ENCODE data around the gene TMEM147.

The TMEM147 gene

GRCh38 chr19:35511337-35511736, 34.1 kb upstream of the TMEM147 start:
- Histone ChIP-seq H3K9me3 (ENCODE audit: low read length) (no peaks in the 10 kb centered on the region), H3K4me1 (ENCODE audit: insufficient read depth, low read length) (no peaks in the 10 kb centered on the region), H3K36me3 (ENCODE audit: insufficient read depth, low read length) (no peaks in the 10 kb centered on the region), H3K4me3 (ENCODE audit: low read length) (no peak overlapping the region), H2AFZ (ENCODE audit: low read depth, low read length) (no peak overlapping the region), H3K27me3 (ENCODE audit: insufficient read depth, low read length) (peaks cover 70% of the 10 kb centered on the region)

- H2AFZ ChIP-seq (ENCODE audit: low read depth, low read length): no peak overlapping the region
- H3K36me3 ChIP-seq (ENCODE audit: insufficient read depth, low read length): no peaks in the 10 kb centered on the region
- no peaks in the 10 kb centered on the region for H3K9me3 ChIP-seq (ENCODE audit: low read length)
- no peak overlapping the region for H3K4me3 ChIP-seq (ENCODE audit: low read length)
- peaks cover 56% of the 10 kb centered on the region for H3K27me3 ChIP-seq (ENCODE audit: insufficient read depth, low read length)
- no peaks in the 10 kb centered on the region for H3K4me1 ChIP-seq (ENCODE audit: insufficient read depth, low read length)
These were observed 32.4 kb upstream of the TMEM147 start for GRCh38 chr19:35512831-35513627.

DNA sequence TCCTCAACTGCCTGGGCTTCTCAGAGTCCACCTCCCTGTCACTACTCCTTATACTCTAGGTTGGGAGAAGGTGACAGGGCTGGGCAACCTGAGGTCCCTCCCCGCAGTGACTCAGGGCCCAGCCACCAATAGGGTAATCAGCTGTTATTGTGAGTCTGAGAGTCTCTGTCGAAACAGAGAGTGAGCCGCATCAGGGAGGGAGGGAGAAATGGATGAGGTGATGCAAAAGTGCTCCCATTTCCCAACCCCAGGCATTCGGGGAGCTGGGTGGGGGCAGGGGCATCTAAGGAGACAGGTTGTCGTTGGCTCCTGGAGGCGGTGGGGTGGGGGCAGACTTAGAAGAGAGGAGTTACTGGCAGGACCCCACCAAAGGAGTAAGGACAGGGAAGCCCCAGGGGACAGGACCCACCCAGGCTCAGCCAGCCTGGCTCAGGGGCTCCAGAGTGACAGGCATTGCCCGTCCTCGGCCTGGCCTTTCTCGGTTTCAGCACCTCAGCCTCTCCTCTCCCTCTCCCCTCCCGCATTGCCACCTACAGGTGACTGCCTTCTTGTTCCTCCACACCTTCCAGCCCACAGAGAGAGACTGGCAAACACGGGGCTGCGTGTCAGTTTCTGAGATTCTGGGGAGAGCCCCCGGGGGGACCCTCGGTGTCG, 31.7 kb upstream of the TMEM147 start, which contains the start of gene DMKN:
Gene DMKN, minus strand, starts transcription at position 22 of the 654 bp plus-strand sequence. CDS start 174 bp downstream, outside the sequence.
- Histone ChIP-seq H2AFZ (ENCODE audit: low read depth, low read length) (no peak within 1 kb of the TSS), H3K4me3 (ENCODE audit: low read length) (no peak within 1 kb of the TSS), H3K36me3 (ENCODE audit: insufficient read depth, low read length) (no peaks in the 10 kb centered on the region), H3K4me1 (ENCODE audit: insufficient read depth, low read length) (no peaks in the 10 kb centered on the region), H3K27me3 (ENCODE audit: insufficient read depth, low read length) (peaks cover 50% of the 10 kb centered on the region), H3K9me3 (ENCODE audit: low read length) (no peaks in the 10 kb centered on the region)

DNA sequence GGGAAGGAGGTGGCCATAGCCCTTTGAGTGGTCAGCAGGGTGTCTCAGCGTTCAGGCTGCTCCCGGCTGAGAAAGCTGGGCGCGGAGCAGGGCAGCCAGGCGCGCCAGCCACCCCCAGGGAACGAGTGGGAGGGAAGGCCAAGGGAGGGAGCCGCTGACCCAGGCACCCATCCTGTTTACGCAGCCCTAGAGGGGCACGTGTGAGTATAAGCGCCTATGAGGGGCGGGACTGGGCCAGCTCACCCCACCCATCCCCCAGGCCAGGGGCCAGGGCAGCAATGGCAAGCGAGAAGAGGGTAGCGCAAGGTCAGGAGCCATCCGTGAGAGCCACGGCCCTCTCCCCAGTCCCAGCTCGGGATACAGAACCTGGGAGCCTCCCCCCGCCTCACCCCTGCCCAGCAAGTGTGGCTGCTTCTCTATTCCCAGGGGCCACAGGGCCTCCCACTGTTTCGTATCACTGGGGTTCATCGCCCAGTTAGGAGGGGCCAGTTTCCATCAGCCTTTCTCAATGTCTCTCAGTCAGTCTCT, 31.1 kb upstream of the TMEM147 start:
- H3K9me3 ChIP-seq (ENCODE audit: low read length): no peaks in the 10 kb centered on the region
- H3K27me3 ChIP-seq (ENCODE audit: insufficient read depth, low read length): peaks cover 50% of the 10 kb centered on the region
- H3K4me1 ChIP-seq (ENCODE audit: insufficient read depth, low read length): no peaks in the 10 kb centered on the region
- H3K36me3 ChIP-seq (ENCODE audit: insufficient read depth, low read length): no peaks in the 10 kb centered on the region
- no peak overlapping the region for H3K4me3 ChIP-seq (ENCODE audit: low read length)
- no peak overlapping the region for H2AFZ ChIP-seq (ENCODE audit: low read depth, low read length)

DNA sequence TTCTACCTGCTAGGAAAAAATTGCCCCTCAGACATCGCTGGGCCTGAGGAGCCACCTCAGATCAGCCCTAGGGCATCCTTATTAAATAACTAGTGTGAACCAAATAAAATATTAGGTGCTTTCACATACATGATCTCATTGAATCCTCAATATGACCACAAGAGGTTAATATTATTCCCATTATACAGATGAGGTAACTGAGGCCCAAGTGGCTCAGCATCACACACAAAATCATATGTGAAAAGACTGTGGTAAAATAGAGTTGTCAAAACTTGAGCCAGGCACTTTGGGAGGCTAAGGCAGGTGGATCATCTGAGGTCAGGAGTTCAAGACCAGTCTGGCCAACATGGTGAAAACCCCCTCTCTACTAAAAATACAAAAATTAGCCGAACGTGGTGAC, 29.1 kb upstream of the TMEM147 start:
- Histone ChIP-seq H3K27me3 (ENCODE audit: insufficient read depth, low read length) (peaks cover 33% of the 10 kb centered on the region), H3K9me3 (ENCODE audit: low read length) (no peaks in the 10 kb centered on the region), H2AFZ (ENCODE audit: low read depth, low read length) (no peak overlapping the region)

GRCh38 chr19:35517342-35517741, 28.1 kb upstream of the TMEM147 start:
- Histone ChIP-seq H3K4me1 (ENCODE audit: insufficient read depth, low read length) (no peaks in the 10 kb centered on the region), H3K9me3 (ENCODE audit: low read length) (no peaks in the 10 kb centered on the region), H3K4me3 (ENCODE audit: low read length) (no peak overlapping the region), H2AFZ (ENCODE audit: low read depth, low read length) (no peak overlapping the region), H3K27me3 (ENCODE audit: insufficient read depth, low read length) (peaks cover 28% of the 10 kb centered on the region), H3K36me3 (ENCODE audit: insufficient read depth, low read length) (no peaks in the 10 kb centered on the region)

More for the DNA sequence above, 29.1 kb upstream of the TMEM147 start:
- Histone ChIP-seq H3K4me1 (ENCODE audit: insufficient read depth, low read length) (no peaks in the 10 kb centered on the region), H3K4me3 (ENCODE audit: low read length) (no peak overlapping the region), H3K36me3 (ENCODE audit: insufficient read depth, low read length) (no peaks in the 10 kb centered on the region)

GRCh38 chr19:35518313-35518712, 27.1 kb upstream of the TMEM147 start:
- Histone ChIP-seq H3K4me1 (ENCODE audit: insufficient read depth, low read length) (no peaks in the 10 kb centered on the region), H3K4me3 (ENCODE audit: low read length) (no peak overlapping the region), H3K9me3 (ENCODE audit: low read length) (no peaks in the 10 kb centered on the region), H3K27me3 (ENCODE audit: insufficient read depth, low read length) (peaks cover 18% of the 10 kb centered on the region), H3K36me3 (ENCODE audit: insufficient read depth, low read length) (no peaks in the 10 kb centered on the region), H2AFZ (ENCODE audit: low read depth, low read length) (no peak overlapping the region)

- Histone ChIP-seq H3K36me3 (ENCODE audit: insufficient read depth, low read length) (no peaks in the 10 kb centered on the region), H3K4me3 (ENCODE audit: low read length) (no peak overlapping the region), H3K4me1 (ENCODE audit: insufficient read depth, low read length) (peaks cover 3% of the 10 kb centered on the region), H3K27me3 (ENCODE audit: insufficient read depth, low read length) (peaks cover 13% of the 10 kb centered on the region), H3K9me3 (ENCODE audit: low read length) (no peaks in the 10 kb centered on the region), H2AFZ (ENCODE audit: low read depth, low read length) (no peak overlapping the region)
These were observed 26.1 kb upstream of the TMEM147 start for GRCh38 chr19:35519291-35519690.

DNA sequence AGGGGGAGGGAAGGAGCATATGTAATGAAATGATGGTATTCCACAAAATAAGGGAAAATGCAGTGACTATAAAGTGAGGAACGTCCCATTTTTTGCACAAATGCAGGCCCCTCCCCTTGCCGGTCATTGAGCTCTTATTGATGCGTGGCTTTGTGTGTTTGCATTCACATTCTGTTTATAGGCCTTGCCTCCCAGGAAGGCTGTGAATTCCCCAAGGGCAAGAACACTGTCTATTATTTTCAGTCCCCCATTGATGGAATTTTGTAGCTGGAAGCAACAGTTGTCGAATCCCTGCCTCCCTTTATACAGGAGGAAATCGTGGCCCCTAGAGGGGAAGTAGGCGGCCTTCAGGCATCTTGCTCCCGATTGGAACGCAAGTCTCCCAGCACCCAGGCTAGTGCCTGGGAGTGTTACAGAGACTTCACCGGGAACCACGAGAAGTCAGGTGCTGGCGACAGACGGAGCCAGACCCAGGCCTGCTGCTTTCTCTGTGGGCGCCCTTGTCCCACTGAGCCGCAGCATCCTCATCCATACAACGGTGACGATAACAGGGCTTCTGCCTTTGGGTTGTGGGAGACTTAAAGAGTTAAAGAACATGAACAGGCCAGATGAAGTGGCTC, 24.2 kb upstream of the TMEM147 start:
- no peak overlapping the region for H2AFZ ChIP-seq (ENCODE audit: low read depth, low read length)
- no peak overlapping the region for H3K4me3 ChIP-seq (ENCODE audit: low read length)
- H3K36me3 ChIP-seq (ENCODE audit: insufficient read depth, low read length): no peaks in the 10 kb centered on the region
- peaks cover 18% of the 10 kb centered on the region for H3K27me3 ChIP-seq (ENCODE audit: insufficient read depth, low read length)
- H3K4me1 ChIP-seq (ENCODE audit: insufficient read depth, low read length): peaks cover 8% of the 10 kb centered on the region
- H3K9me3 ChIP-seq (ENCODE audit: low read length): no peaks in the 10 kb centered on the region

DNA sequence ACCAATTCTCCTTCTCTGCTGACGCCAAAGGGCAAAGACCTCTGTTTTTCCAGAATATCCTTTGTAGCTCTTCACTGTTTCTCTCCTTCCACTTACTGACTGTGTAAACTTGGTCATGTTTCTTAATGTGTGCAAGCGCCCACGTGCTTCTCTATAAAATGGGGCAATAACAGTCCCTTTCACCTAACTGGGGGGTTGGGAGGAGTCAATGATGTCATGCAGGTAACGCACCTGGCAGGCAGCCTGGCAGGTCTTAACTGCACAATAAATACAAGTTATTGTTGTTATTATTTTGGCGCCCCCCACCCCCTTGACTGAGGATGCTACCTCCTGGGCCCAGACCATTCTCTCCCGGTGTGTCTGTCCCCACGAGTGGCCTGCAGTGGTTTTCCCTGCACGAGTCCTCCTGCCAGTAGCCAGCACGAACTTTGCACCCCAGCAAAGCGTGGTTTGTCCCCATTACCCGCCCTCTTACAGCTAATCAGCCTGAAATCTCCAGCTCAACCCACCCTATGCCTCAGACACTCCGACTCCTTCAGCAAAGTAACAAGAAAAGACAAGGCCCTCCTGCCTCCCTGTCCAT, 22.6 kb upstream of the TMEM147 start:
- H3K4me3 ChIP-seq (ENCODE audit: low read length): no peak overlapping the region
- H3K36me3 ChIP-seq (ENCODE audit: insufficient read depth, low read length): no peaks in the 10 kb centered on the region
- H3K27me3 ChIP-seq (ENCODE audit: insufficient read depth, low read length): peaks cover 24% of the 10 kb centered on the region
- H3K9me3 ChIP-seq (ENCODE audit: low read length): no peaks in the 10 kb centered on the region
- peaks cover 8% of the 10 kb centered on the region for H3K4me1 ChIP-seq (ENCODE audit: insufficient read depth, low read length)
- H2AFZ ChIP-seq (ENCODE audit: low read depth, low read length): no peak overlapping the region

DNA sequence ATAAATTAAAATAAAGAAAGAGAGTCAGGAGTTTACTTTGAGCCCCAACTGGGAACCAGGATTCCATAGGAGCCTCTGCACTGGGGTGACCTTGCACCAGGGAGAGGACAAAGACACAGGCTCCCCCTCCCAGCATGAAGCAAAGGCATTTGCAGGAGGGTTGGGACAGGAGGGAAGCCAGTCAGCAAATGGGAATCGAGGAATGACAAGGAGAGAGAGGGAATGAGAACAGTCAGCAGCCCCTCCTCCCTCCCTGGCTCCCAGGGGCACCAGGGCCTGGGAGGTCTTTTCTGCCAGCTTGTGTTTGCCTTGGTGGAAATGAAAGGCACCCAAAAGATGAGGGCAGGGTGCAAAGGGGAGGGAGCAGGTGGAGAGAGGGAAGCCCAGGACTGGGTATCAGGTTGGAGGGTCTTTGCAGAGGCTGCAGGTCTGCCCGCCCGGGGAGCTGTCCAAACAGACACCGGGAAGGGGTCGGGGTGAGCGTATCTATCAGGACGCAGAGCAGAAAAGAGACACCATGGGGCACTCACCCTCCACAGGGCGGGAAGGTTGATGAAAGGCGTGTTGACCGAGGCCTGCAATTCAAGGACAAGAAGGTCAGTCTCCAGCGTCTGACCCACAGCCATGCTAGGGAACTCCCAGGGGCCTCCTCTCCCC, 21.1 kb upstream of the TMEM147 start:
- H3K4me1 ChIP-seq (ENCODE audit: insufficient read depth, low read length): peaks cover 8% of the 10 kb centered on the region
- no peak overlapping the region for H3K4me3 ChIP-seq (ENCODE audit: low read length)
- no peak overlapping the region for H2AFZ ChIP-seq (ENCODE audit: low read depth, low read length)
- no peaks in the 10 kb centered on the region for H3K36me3 ChIP-seq (ENCODE audit: insufficient read depth, low read length)
- no peaks in the 10 kb centered on the region for H3K9me3 ChIP-seq (ENCODE audit: low read length)
- peaks cover 27% of the 10 kb centered on the region for H3K27me3 ChIP-seq (ENCODE audit: insufficient read depth, low read length)

DNA sequence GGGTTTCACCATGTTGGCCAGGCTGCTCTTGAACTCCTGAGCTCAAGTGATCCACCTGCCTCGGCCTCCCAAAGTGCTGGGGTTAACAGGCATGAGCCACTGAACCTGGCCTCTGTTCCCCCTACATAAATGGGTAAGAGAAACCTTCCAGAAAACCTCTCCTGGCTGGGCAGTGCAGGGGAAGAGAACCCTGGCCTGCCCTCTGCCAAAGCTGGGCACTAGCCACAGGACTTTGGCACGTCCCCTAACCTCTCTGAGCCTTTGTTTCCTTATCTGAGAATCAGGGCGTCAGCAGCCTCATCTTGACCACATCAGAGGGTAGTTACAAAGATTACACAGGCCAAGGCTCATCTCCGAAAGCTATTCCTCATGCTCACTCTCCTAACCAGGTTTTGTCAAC, 19.6 kb upstream of the TMEM147 start:
- Histone ChIP-seq H3K27me3 (ENCODE audit: insufficient read depth, low read length) (peaks cover 24% of the 10 kb centered on the region), H3K4me3 (ENCODE audit: low read length) (no peak overlapping the region)

More for the DNA sequence above, 19.6 kb upstream of the TMEM147 start:
- H3K36me3 ChIP-seq (ENCODE audit: insufficient read depth, low read length): no peaks in the 10 kb centered on the region
- no peaks in the 10 kb centered on the region for H3K9me3 ChIP-seq (ENCODE audit: low read length)
- no peak overlapping the region for H2AFZ ChIP-seq (ENCODE audit: low read depth, low read length)
- peaks cover 8% of the 10 kb centered on the region for H3K4me1 ChIP-seq (ENCODE audit: insufficient read depth, low read length)

All from neuron (in vitro differentiated cells).